ENCODE results near the gene DEF6.
"Not testable (repeated sequence)": the region's sequence is repeated elsewhere in the genome, so short reads cannot be mapped to it uniquely, and the experiment has no call there.

The DEF6 gene

DNA sequence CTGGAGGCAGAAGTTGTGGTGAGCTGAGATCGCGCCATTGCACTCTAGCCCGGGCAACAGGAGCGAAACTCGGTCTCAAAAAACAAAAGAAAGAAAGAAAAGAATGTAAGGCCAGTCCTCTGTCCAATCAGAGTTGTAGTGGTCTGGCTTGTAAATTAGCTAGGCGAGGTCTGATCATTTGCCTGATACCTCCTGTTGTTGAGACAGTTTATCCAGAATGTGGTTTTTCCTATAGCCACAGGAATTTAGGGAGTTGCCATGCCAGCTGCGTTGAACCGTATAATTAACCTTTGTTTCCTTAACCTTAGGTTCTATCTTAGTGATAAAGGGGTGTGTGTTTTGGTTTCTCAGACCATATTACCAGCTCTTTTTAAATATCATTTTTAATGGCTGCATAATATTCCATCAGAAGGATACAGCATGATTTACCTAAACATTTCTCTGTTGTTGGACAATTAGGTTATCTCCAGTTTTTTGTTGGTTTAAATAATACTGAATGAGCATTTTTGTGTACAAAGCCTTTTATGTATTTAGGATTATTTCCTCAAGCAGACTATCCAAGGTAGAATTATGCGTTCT is 33.0 kb downstream of the DEF6 start:
- POLR2A ChIA-PET: no interaction called here
- TF ChIP-seq, protein P1, sequence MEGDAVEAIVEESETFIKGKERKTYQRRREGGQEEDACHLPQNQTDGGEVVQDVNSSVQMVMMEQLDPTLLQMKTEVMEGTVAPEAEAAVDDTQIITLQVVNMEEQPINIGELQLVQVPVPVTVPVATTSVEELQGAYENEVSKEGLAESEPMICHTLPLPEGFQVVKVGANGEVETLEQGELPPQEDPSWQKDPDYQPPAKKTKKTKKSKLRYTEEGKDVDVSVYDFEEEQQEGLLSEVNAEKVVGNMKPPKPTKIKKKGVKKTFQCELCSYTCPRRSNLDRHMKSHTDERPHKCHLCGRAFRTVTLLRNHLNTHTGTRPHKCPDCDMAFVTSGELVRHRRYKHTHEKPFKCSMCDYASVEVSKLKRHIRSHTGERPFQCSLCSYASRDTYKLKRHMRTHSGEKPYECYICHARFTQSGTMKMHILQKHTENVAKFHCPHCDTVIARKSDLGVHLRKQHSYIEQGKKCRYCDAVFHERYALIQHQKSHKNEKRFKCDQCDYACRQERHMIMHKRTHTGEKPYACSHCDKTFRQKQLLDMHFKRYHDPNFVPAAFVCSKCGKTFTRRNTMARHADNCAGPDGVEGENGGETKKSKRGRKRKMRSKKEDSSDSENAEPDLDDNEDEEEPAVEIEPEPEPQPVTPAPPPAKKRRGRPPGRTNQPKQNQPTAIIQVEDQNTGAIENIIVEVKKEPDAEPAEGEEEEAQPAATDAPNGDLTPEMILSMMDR (IDR thresholded peaks at IDR 0.05; ENCODE audit: control extremely low read depth, extremely low read depth, low read depth, missing control alignments): no peak
- CTCF ChIA-PET: interaction anchor here (1.1 to 16.0 kb wide), 5 partner anchors 11 to 119 kb away, joined by 3 to 198 read pairs (median 4); partner anchors contain the start of gene DEF6

DNA sequence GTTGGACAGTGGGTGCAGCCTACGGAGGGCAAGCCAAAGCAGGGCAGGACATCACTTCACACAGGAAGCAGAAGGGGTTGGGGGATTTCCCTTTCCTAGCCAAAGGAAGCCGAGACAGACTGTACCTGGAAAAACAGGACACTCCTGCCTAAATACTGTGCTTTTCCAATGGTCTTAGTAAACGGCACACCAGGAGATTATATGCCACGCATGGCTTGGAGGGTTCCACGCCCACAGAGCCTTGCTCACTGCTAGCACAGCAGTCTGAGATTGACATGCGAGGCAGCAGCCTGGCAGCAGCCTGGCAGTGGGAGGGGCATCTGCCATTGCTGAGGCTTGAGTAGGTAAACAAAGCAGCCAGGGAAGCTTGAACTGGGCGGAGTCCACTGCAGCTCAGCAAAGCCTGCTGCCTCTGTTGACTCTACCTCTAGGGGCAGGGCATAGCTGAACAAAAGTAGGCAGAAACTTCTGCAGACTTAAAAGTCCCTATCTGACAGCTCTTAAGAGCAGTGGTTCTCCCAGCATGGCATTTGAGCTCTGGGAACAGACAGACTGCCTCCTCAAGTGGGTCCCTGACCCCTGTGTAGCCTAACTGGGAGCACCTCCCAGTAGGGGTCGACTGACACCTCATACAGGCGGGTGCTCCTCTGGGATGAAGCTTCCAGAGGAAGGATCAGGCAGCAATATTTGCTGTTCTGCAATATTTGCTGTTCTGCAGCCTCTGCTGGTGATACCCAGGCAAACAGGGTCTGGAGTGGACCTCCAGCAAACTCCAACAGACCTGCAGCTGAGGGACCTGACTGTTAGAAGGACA is 34.7 kb downstream of the DEF6 start:
- POLR2A ChIA-PET; DNase-seq (ENCODE audit: extremely low spot score): not testable (repeated sequence)
- CTCF ChIA-PET: interaction anchor here (1.2 to 16.0 kb wide), 5 partner anchors 10 to 118 kb away, joined by 3 to 198 read pairs (median 4); partner anchors contain the start of genes DEF6 and PPARD

More for the DNA sequence above, 33.0 kb downstream of the DEF6 start:
- no peak for DNase-seq (ENCODE audit: extremely low spot score)

DNA sequence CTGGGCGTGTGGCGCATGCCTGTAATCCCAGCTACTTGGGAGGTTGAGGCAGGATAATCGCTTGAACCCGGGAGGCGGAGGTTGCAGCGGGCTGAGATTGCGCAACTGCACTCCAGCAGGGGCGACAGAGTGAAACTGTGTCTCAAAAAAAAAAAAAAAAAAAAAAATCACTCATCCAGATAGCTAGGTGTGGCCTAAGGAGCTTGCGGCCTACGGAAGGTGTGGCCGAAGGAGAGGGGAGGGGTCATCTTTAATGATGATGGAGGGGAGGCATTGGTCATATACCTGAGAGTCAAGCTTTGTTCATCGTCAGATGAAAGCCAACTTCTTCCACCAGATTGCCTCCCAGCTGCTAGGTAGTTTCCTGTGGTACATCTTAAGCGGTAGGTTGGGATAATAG is 43.9 kb downstream of the DEF6 start:
- DNase-seq (ENCODE audit: extremely low spot score): no peak
- CTCF ChIA-PET: interaction anchor here (0.6 to 10.2 kb wide), 30 partner anchors 9 to 302 kb away, joined by 3 to 213 read pairs (median 4); partner anchors contain the start of genes DEF6, FANCE and RPL10A
- POLR2A ChIA-PET: interaction anchor here (1.4 kb wide), 1 partner anchor 127 kb away, joined by 3 read pairs; the partner anchor contains the start of gene RPL10A

DNA sequence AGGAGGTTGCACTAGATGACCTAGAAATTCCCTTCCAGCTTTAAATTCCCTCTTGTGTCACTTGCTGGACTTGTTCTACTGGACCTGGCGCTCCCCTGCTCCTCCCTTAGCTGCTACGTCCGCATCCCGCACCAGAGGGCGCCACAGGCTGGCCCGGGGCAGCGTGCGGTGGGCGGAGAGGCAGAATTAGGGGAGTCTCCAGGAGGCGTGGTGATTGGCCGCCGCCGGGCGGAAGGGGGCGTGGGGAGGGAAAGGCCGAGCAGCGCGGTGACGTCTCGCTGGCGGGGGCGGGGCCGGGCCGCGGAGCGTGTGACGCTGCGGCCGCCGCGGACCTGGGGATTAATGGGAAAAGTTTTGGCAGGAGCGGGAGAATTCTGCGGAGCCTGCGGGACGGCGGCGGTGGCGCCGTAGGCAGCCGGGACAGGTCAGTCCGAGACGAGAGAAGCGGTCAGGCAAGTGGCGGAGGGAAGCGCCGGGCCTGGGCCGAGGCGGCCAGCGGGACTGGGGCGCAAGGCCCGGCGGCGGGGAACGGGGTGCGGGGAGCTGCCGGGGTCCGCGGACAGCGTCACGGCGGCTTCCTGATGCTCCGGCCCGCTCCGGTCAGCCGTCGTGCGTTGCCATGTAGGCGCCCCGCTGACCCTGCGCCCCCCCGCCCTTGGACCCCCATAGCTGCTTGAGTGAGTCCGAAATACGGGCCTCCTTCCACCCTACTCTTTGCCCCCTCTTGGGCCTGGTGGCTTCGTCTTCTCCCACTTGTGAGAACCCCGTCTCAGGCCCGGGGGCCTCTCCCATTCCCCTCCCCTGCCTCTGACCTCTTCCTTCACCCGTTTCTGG is 44.9 kb downstream of the DEF6 start, which contains the start of gene PPARD:
Gene PPARD (plus strand): TSS at position 301 of the 834 bp plus-strand sequence. CDS start 68,530 bp downstream, outside the sequence.
- DNase-seq (ENCODE audit: extremely low spot score): peak; percentile 100
- POLR2A ChIA-PET: interaction anchor here (1.4 kb wide), 1 partner anchor 126 kb away, joined by 3 read pairs; the partner anchor contains the start of gene RPL10A
- CTCF ChIA-PET: interaction anchor here (0.6 to 10.2 kb wide), 41 partner anchors 10 to 301 kb away, joined by 3 to 213 read pairs (median 4); partner anchors contain the start of genes DEF6, FANCE and RPL10A
- TF ChIP-seq, protein P1 (IDR thresholded peaks at IDR 0.05; ENCODE audit: control extremely low read depth, extremely low read depth, low read depth, missing control alignments): peak; percentile 98

More for the DNA sequence above, 43.9 kb downstream of the DEF6 start:
- TF ChIP-seq, protein P1 (IDR thresholded peaks at IDR 0.05; ENCODE audit: control extremely low read depth, extremely low read depth, low read depth, missing control alignments): no peak

DNA sequence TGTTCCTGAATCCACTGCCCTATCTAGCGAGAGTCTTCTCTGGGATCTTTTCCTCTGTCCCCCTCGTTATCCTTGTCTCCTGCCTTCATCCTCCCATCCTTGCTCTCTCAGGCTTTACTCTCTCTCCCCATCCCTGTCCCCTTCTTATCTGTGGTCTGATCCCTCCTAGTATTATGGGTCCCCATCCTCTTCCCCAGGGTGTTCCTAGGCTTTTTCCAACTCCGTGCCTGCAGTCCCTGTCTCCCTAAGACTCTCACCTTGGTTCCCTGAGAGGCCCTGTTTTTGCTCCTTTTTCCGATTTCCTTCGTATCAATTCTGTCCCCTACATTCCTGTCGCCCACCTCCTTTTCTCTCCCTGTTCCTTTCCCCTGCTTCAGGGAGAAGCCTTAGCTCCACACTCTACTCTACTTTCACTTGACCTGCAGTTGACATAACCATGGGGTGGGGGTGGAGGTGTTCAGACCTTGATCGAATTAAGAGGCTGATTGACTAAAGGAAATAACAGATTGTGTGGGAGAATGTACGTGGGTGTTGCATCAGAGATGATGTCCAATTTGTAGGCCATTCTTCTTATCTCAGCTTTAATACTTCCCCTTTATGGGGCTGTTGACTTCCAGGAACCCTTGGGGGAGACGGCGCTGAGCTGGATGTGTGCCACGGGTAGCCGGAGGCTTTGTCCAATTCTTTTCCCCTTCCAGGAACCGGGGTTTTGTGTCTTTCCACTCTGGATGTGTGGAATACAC is 45.6 kb downstream of the DEF6 start:
- ChIA-PET CTCF (interaction anchor here (0.7 to 10.2 kb wide), 32 partner anchors 9 to 300 kb away, joined by 3 to 213 read pairs (median 6); partner anchors contain the start of genes DEF6, FANCE and RPL10A), POLR2A (interaction anchor here (1.4 kb wide), 1 partner anchor 125 kb away, joined by 3 read pairs; the partner anchor contains the start of gene RPL10A)
- DNase-seq (ENCODE audit: extremely low spot score): no peak
- TF ChIP-seq, protein P1 (IDR thresholded peaks at IDR 0.05; ENCODE audit: control extremely low read depth, extremely low read depth, low read depth, missing control alignments): no peak

Data from GM10248 (cell line).